ENCODE measurements around the gene NECAB3.

NECAB3 gene

GRCh38 chr20:33676652-33677645 lies 2.7 kb upstream of the NECAB3 start:
- DNase-seq, result no peak

- DNase-seq, result no peak
Measured at GRCh38 chr20:33676121-33676520, 1.9 kb upstream of the NECAB3 start.

GRCh38 chr20:33675136-33675959 lies 1.1 kb upstream of the NECAB3 start:
- no peak for DNase-seq

GRCh38 chr20:33673410-33674293 lies 576 bp downstream of the NECAB3 start:
- peak; percentile 57 for DNase-seq

GRCh38 chr20:33673114-33673409 lies 1.2 kb downstream of the NECAB3 start:
- no peak for DNase-seq

- no peak for DNase-seq
Measured at GRCh38 chr20:33672426-33673113, 1.7 kb downstream of the NECAB3 start.

GRCh38 chr20:33671573-33672288 lies 2.5 kb downstream of the NECAB3 start:
- DNase-seq, result no peak

GRCh38 chr20:33670715-33671499 lies 3.3 kb downstream of the NECAB3 start:
- DNase-seq, result no peak

GRCh38 chr20:33669873-33670640 lies 4.2 kb downstream of the NECAB3 start:
- DNase-seq, result no peak

GRCh38 chr20:33669224-33669623 lies 5.0 kb downstream of the NECAB3 start:
- DNase-seq, result no peak

- DNase-seq, result no peak
Measured at GRCh38 chr20:33668466-33669155, 5.6 kb downstream of the NECAB3 start.

- no peak for DNase-seq
Measured at GRCh38 chr20:33667676-33668465, 6.4 kb downstream of the NECAB3 start.

- DNase-seq, result no peak
Measured at GRCh38 chr20:33667245-33667675, 7.0 kb downstream of the NECAB3 start.

GRCh38 chr20:33666293-33667244 lies 7.7 kb downstream of the NECAB3 start, which contains the start of gene ACTL10:
ACTL10 (plus strand) TSS chr20:33666943; CDS start chr20:33667498, 555 bp downstream.
- no peak for DNase-seq

GRCh38 chr20:33664762-33665144 lies 9.5 kb downstream of the NECAB3 start:
- DNase-seq, result no peak

GRCh38 chr20:33664085-33664761 lies 10.0 kb downstream of the NECAB3 start:
- DNase-seq, result peak; percentile 50
